Panc1 (cell line): ENCODE measurements around the gene SYNPO. TPM values are rescaled to one million over a fixed set of nuclear protein-coding genes. Genes with fewer than 3 reads are reported as not detected.

Experiments used
- ATAC-seq: fragments of 200-7000 bp; cut with Tn5 transposase; 2 replicates; pipeline ENCODE4 v1.9.1; 2020; ENCODE audit warnings: mild to moderate bottlenecking, moderate library complexity
- BruUV-seq: library from RNA; stranded (reverse); fragments of 400-500 nt; replicated peaks from 2 replicates; lab custom pipeline; 2021; lab: Mats Ljungman, UMichigan
- CTCF ChIA-PET: fragments of 300-600 bp; sonication (Branson Sonifier 250); formaldehyde crosslinking; loops from one replicate; lab custom pipeline; 2022; ENCODE audit warnings: antibody characterized with exemption; lab: Charles Lee
- POLR2A ChIA-PET: fragments of 300-600 bp; sonication (Branson Sonifier 250); formaldehyde crosslinking; loops from one replicate; lab custom pipeline; 2022; ENCODE audit warnings: antibody characterized with exemption; lab: Charles Lee
- DNase-seq: peaks from one replicate; pipeline ENCODE4 v3.0.0-alpha.2; 2010; ENCODE audit warnings: low read depth, low spot score
- H3K27ac ChIP-seq: 2 replicates; pipeline ENCODE4 v1.5.1; 2011; ENCODE audit warnings: mild to moderate bottlenecking, low read length, inconsistent platforms
- H3K27me3 ChIP-seq: fragments of 200-500 bp; sonication (Bioruptor generic); 2 replicates; pipeline ENCODE4 v1.6.0; 2014; ENCODE audit warnings: low read length, inconsistent platforms; ENCODE audit not compliant: control insufficient read depth, insufficient read depth
- H3K36me3 ChIP-seq: fragments of 200-500 bp; sonication (Bioruptor generic); 2 replicates; pipeline ENCODE4 v1.5.1; 2014; ENCODE audit warnings: inconsistent platforms, mild to moderate bottlenecking, low read length, moderate library complexity; ENCODE audit not compliant: control insufficient read depth, insufficient read depth
- H3K4me1 ChIP-seq: 2 replicates; pipeline ENCODE4 v1.5.1; 2011; ENCODE audit warnings: inconsistent platforms, mild to moderate bottlenecking, low read length, moderate library complexity; ENCODE audit not compliant: control insufficient read depth, insufficient read depth
- H3K4me3 ChIP-seq, 2 experiments: 2 replicates each; pipeline ENCODE4 v1.5.1; 2011 to 2012; ENCODE audit warnings: low read depth in 2 of 2, low read length in 2 of 2, mild to moderate bottlenecking in 2 of 2, inconsistent platforms in 1 of 2, moderate library complexity in 1 of 2
- H3K9me3 ChIP-seq: fragments of 200-500 bp; sonication (Bioruptor generic); 2 replicates; pipeline ENCODE4 v1.5.1; 2014; ENCODE audit warnings: low read depth, mild to moderate bottlenecking, inconsistent platforms, low read length, moderate library complexity; ENCODE audit not compliant: control insufficient read depth, insufficient read depth
- POLR2AphosphoS5 ChIP-seq: IDR thresholded peaks from 2 replicates; pipeline ENCODE4 v1.6.1; 2012; ENCODE audit warnings: mild to moderate bottlenecking, low read depth, low read length, moderate library complexity
- SIN3A ChIP-seq: IDR thresholded peaks from 2 replicates; pipeline ENCODE4 v1.6.1; 2012; ENCODE audit warnings: low read depth, mild to moderate bottlenecking, low read length, moderate library complexity, borderline replicate concordance; ENCODE audit not compliant: insufficient read depth
- TCF7L2 ChIP-seq: IDR thresholded peaks from 2 replicates; pipeline ENCODE4 v1.6.1; 2011; ENCODE audit warnings: mild to moderate bottlenecking, low read depth, low read length, inconsistent platforms
- in situ Hi-C: cut with HindIII; loops from 2 replicates; pipeline ENCODE4 v1.10.0; 2016; ENCODE audit warnings: low sequenced_read_pairs, low pct_unique_long_range_greater_than_20kb
- intact Hi-C: fragments of 100-400 bp; cut with micrococcal nuclease; formaldehyde crosslinking; loops from one replicate; pipeline ENCODE4 v1.10.0; 2022; ENCODE audit not compliant: unreplicated experiment
- total RNA-seq: library from RNA; stranded (reverse); gene quantifications from one replicate; pipeline ENCODE4 v1.2.1, GENCODE V29; 2021; ENCODE audit not compliant: unreplicated experiment
- TF ChIP-seq, protein P1 (sequence below), 2 experiments: IDR thresholded peaks; 2 replicates each; pipeline ENCODE4 v1.6.1; 2011 to 2012; ENCODE audit warnings: low read depth in 2 of 2, control low read depth in 1 of 2, low read length in 1 of 2, mild to moderate bottlenecking in 1 of 2, moderate library complexity in 1 of 2; ENCODE audit not compliant: insufficient read depth in 1 of 2
- TF ChIP-seq, protein P2 (sequence below): fragments of 450-650 bp; IDR thresholded peaks from 2 replicates; pipeline ENCODE4 v1.5.1; 2017; ENCODE audit warnings: mild to moderate bottlenecking

SYNPO gene
- total RNA-seq, 1 experiment from 2014 or later = 82.8 TPM

DNA sequence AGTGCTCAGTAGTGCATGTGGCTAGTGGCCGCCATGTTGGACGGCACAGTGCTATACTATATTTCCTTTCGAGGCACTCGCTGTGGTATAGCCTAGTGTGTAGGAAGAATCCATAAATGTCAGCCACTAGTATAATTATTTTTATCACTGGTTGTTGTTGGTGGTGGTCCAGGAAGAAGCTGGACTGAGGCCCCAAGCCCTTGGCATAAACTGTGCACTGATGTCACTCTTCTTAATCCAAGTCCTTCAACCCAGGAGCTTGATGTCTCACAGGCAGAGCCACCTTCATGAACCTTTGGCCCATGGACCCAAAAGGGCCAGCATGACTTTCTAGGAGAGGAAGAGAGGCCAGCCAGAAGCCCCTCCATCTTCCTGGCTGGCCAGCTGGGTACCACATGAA is 32.5 kb upstream of the SYNPO start:
- ATAC-seq (no peak), DNase-seq (no peak)
- TF ChIP-seq TCF7L2 (no peak), SIN3A (no peak), POLR2AphosphoS5 (no peak)
- TF ChIP-seq, protein P1, sequence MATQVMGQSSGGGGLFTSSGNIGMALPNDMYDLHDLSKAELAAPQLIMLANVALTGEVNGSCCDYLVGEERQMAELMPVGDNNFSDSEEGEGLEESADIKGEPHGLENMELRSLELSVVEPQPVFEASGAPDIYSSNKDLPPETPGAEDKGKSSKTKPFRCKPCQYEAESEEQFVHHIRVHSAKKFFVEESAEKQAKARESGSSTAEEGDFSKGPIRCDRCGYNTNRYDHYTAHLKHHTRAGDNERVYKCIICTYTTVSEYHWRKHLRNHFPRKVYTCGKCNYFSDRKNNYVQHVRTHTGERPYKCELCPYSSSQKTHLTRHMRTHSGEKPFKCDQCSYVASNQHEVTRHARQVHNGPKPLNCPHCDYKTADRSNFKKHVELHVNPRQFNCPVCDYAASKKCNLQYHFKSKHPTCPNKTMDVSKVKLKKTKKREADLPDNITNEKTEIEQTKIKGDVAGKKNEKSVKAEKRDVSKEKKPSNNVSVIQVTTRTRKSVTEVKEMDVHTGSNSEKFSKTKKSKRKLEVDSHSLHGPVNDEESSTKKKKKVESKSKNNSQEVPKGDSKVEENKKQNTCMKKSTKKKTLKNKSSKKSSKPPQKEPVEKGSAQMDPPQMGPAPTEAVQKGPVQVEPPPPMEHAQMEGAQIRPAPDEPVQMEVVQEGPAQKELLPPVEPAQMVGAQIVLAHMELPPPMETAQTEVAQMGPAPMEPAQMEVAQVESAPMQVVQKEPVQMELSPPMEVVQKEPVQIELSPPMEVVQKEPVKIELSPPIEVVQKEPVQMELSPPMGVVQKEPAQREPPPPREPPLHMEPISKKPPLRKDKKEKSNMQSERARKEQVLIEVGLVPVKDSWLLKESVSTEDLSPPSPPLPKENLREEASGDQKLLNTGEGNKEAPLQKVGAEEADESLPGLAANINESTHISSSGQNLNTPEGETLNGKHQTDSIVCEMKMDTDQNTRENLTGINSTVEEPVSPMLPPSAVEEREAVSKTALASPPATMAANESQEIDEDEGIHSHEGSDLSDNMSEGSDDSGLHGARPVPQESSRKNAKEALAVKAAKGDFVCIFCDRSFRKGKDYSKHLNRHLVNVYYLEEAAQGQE (IDR thresholded peaks at IDR 0.05; ENCODE audit: insufficient read depth in 1 of 2, low read depth in 2 of 2, low read length in 1 of 2) = no peak
- TF ChIP-seq, protein P2, sequence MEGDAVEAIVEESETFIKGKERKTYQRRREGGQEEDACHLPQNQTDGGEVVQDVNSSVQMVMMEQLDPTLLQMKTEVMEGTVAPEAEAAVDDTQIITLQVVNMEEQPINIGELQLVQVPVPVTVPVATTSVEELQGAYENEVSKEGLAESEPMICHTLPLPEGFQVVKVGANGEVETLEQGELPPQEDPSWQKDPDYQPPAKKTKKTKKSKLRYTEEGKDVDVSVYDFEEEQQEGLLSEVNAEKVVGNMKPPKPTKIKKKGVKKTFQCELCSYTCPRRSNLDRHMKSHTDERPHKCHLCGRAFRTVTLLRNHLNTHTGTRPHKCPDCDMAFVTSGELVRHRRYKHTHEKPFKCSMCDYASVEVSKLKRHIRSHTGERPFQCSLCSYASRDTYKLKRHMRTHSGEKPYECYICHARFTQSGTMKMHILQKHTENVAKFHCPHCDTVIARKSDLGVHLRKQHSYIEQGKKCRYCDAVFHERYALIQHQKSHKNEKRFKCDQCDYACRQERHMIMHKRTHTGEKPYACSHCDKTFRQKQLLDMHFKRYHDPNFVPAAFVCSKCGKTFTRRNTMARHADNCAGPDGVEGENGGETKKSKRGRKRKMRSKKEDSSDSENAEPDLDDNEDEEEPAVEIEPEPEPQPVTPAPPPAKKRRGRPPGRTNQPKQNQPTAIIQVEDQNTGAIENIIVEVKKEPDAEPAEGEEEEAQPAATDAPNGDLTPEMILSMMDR = no peak
- ChIA-PET CTCF (interaction anchor here (0.6 kb wide), 1 partner anchor 11 kb away, joined by 3 read pairs; no protein-coding TSS in a partner anchor), POLR2A (no interaction called here)
- BruUV-seq = no TSS peak
- Histone ChIP-seq H3K4me1 (peaks cover 1% of the 10 kb centered on the region; the same call in 1 of the 2 replicates), H3K9me3 (no peaks in the 10 kb centered on the region), H3K4me3 (no peak overlapping the region), H3K36me3 (no peaks in the 10 kb centered on the region), H3K27me3 (no peaks in the 10 kb centered on the region), H3K27ac (no peak overlapping the region)
- in situ Hi-C loops (no loop called here), intact Hi-C loops (no loop called here)

DNA sequence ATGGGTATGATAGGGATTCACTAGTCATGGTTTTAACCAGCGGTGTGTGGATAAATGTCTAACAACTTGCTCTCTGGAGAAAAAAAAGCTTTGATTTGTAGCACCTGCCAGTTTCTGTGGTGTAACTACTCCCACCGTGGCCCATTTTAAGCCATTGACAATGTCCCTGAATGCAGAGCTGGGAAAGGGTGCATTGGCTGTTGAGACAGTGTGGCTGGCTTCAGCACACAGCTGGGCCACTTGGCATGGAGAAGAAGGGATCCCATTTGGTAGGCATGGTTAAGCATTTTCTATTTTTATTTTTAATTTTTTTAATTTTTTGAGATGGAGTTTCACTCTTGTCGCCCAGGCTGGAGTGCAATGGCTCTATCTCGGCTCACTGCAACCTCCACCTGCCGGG is 31.5 kb upstream of the SYNPO start:
- no peak overlapping the region for H3K27ac ChIP-seq
- ATAC-seq = no peak
- H3K27me3 ChIP-seq = no peaks in the 10 kb centered on the region
- TF ChIP-seq POLR2AphosphoS5 (no peak), SIN3A (no peak)
- no peak overlapping the region for H3K4me3 ChIP-seq
- ChIA-PET CTCF (no interaction called here), POLR2A (no interaction called here)
- DNase-seq = no peak
- H3K9me3 ChIP-seq = no peaks in the 10 kb centered on the region
- intact Hi-C loops = no loop called here
- peaks cover 8% of the 10 kb centered on the region for H3K4me1 ChIP-seq
- H3K36me3 ChIP-seq = no peaks in the 10 kb centered on the region
- BruUV-seq = no TSS peak
- in situ Hi-C loops = no loop called here

DNA sequence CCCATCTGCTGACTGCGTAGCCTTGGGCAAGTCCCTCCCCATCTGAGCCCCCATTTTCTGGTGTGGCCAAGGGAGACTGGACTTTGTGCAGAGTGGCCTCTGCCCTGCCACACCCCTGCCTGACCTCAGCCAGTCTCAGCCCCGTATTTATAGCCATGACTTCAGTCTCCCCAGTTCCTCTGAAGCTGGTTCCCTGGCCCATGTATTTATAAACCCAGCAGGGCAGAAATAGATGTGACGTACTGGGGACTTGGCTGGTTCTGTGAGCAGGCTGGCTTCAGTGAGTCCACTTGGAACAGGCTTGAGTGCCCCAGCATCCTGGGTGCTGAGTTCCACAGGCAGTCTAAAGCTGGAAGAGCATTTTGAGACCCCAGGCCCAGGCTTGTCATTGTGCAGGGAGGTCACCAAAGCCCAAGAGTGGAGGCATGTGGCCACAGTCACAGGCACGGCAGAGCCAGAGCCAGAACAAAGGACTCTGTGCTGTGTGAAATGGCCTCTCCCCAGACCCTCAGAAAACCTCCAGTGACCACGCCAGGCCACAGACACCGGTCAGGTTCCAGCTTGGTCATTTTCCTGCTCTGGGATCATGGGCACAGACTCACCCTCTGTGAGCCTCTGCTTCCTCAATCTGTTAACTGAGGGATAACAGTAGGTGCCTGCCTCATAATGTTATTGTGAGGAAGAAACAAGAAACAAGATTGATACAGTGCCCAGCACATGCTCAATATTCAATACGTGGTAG is 30.4 kb upstream of the SYNPO start:
- Histone ChIP-seq H3K27ac (no peak overlapping the region), H3K27me3 (no peaks in the 10 kb centered on the region), H3K9me3 (no peaks in the 10 kb centered on the region), H3K36me3 (no peaks in the 10 kb centered on the region), H3K4me3 (no peak overlapping the region), H3K4me1 (peaks cover 18% of the 10 kb centered on the region)
- intact Hi-C loops (no loop called here), in situ Hi-C loops (no loop called here)
- TF ChIP-seq, protein P2 = no peak
- TF ChIP-seq, protein P1 (IDR thresholded peaks at IDR 0.05; ENCODE audit: insufficient read depth in 1 of 2, low read depth in 2 of 2, low read length in 1 of 2) = no peak
- TF ChIP-seq SIN3A (no peak), TCF7L2 (no peak), POLR2AphosphoS5 (no peak)
- no TSS peak for BruUV-seq
- POLR2A ChIA-PET = interaction anchor here (0.6 kb wide), 1 partner anchor 42 kb away, joined by 3 read pairs; no protein-coding TSS in a partner anchor
- CTCF ChIA-PET = no interaction called here
- ATAC-seq (peak; percentile 23; the same call in 1 of the 2 replicates), DNase-seq (no peak)
